Neural progenitor cell (in vitro differentiated cells): ENCODE measurements around the gene BTAF1. TPM values are rescaled to one million over a fixed set of nuclear protein-coding genes. Genes with fewer than 3 reads are reported as not detected.
A peak's percentile ranks its signal among the peaks of the same experiment; 100 is the strongest.

Source experiments
- DNase-seq: peaks from one replicate; pipeline ENCODE4 v3.0.0-alpha.2; 2016; ENCODE audit warnings: low spot score
- H2AFZ ChIP-seq: fragments of 200-600 bp; sonication (generic); replicated peaks from 2 replicates; pipeline ENCODE4 v1.6.1; 2016; ENCODE audit warnings: antibody characterized with exemption
- H3F3A ChIP-seq: fragments of 200-600 bp; sonication (generic); 2 replicates; pipeline ENCODE4 v1.6.1; 2016; ENCODE audit warnings: antibody characterized with exemption, low read depth
- H3K27ac ChIP-seq: fragments of 200-600 bp; sonication (generic); 2 replicates; pipeline ENCODE4 v1.5.1; 2016; ENCODE audit warnings: mild to moderate bottlenecking
- H3K27me3 ChIP-seq: fragments of 200-600 bp; sonication (generic); 2 replicates; pipeline ENCODE4 v1.6.1; 2016; ENCODE audit warnings: mild to moderate bottlenecking, moderate library complexity
- H3K36me3 ChIP-seq: fragments of 200-600 bp; sonication (generic); 2 replicates; pipeline ENCODE4 v1.5.1; 2016
- H3K4me1 ChIP-seq: fragments of 200-600 bp; sonication (generic); 2 replicates; pipeline ENCODE4 v1.6.1; 2016; ENCODE audit warnings: mixed run types
- H3K4me2 ChIP-seq: fragments of 200-600 bp; sonication (generic); 2 replicates; pipeline ENCODE4 v1.6.1; 2016
- H3K4me3 ChIP-seq: fragments of 200-600 bp; sonication (generic); 2 replicates; pipeline ENCODE4 v1.5.1; 2016
- H3K79me2 ChIP-seq: fragments of 200-600 bp; sonication (generic); 2 replicates; pipeline ENCODE4 v1.6.1; 2016; ENCODE audit warnings: low read depth
- H3K9ac ChIP-seq: fragments of 200-600 bp; sonication (generic); 2 replicates; pipeline ENCODE4 v1.6.1; 2016
- H3K9me3 ChIP-seq: fragments of 200-600 bp; sonication (generic); 2 replicates; pipeline ENCODE4 v1.5.1; 2016; ENCODE audit warnings: low read depth
- H4K20me1 ChIP-seq: fragments of 200-600 bp; sonication (generic); 2 replicates; pipeline ENCODE4 v1.6.1; 2016; ENCODE audit warnings: low read depth
- H3K27ac Mint-ChIP-seq: 3 replicates; pipeline ENCODE4 v1.8.0; 2021; ENCODE audit warnings: mixed read lengths
- H3K27me3 Mint-ChIP-seq: 2 replicates; pipeline ENCODE4 v1.8.0; 2022; ENCODE audit warnings: low read depth, mild to moderate bottlenecking, inconsistent platforms, moderate library complexity, mixed read lengths; ENCODE audit not compliant: insufficient read depth
- H3K36me3 Mint-ChIP-seq: 3 replicates; pipeline ENCODE4 v1.8.0; 2021; ENCODE audit warnings: mixed read lengths
- H3K4me1 Mint-ChIP-seq: 3 replicates; pipeline ENCODE4 v1.8.0; 2021; ENCODE audit warnings: mixed read lengths
- H3K4me3 Mint-ChIP-seq: 3 replicates; pipeline ENCODE4 v1.8.0; 2021; ENCODE audit warnings: mild to moderate bottlenecking, moderate library complexity, mixed read lengths
- H3K9me3 Mint-ChIP-seq: 3 replicates; pipeline ENCODE4 v1.8.0; 2020; ENCODE audit warnings: mixed read lengths
- EZH2 ChIP-seq: fragments of 200-600 bp; sonication (generic); IDR thresholded peaks from 2 replicates; pipeline ENCODE4 v1.6.1; 2017; ENCODE audit warnings: antibody characterized with exemption, mild to moderate bottlenecking, moderate library complexity
- EZH2phosphoT487 ChIP-seq: fragments of 200-600 bp; sonication (generic); IDR thresholded peaks from 2 replicates; pipeline ENCODE4 v1.6.1; 2017; ENCODE audit warnings: antibody characterized with exemption
- total RNA-seq: library from RNA; depleted of rRNA; stranded (reverse); fragments of >200 nt; gene quantifications from 2 replicates; pipeline ENCODE4 v1.2.3, GENCODE V29; 2015; ENCODE audit warnings: low replicate concordance
- TF ChIP-seq, protein P1 (sequence below): fragments of 200-600 bp; sonication (generic); IDR thresholded peaks from 2 replicates; pipeline ENCODE4 v1.5.1; 2017; ENCODE audit warnings: antibody characterized with exemption, mild to moderate bottlenecking

BTAF1 gene
- total RNA-seq, 1 donor from 2014 or later: 127 TPM

DNA sequence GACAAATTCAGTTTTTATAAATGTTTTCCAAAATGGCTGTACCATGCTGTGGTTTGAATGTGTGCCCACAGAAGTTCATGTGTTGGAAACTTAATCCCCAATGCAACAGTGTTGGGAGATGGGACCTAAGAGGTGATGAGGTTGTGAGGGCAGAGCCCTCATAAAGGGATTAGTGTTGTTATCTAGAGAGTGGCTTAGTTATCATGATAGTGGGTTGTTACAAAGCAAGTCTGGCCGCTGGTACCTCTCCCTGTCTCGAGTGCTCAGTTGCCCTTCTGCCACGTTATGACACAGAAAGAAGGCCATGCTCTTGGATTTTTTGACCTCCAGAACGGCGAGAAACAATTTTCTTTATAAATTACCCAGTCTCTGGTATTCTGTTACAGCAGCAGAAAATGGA is 119.0 kb downstream of the BTAF1 start:
- Histone ChIP-seq H2AFZ (no peak overlapping the region), H3K4me3 (no peak overlapping the region), H3K79me2 (no peaks in the 10 kb centered on the region), H3K9ac (no peak overlapping the region), H3K27me3 (peaks cover 22% of the 10 kb centered on the region), H4K20me1 (no peaks in the 10 kb centered on the region), H3K4me2 (peak overlapping the region; percentile 1), H3K36me3 (no peaks in the 10 kb centered on the region), H3K27ac (no peak overlapping the region), H3K9me3 (no peaks in the 10 kb centered on the region), H3K4me1 (peaks cover 14% of the 10 kb centered on the region), H3F3A (peaks cover 11% of the 10 kb centered on the region)
- no peak for TF ChIP-seq EZH2phosphoT487
- TF ChIP-seq EZH2: no peak
- TF ChIP-seq, protein P1, sequence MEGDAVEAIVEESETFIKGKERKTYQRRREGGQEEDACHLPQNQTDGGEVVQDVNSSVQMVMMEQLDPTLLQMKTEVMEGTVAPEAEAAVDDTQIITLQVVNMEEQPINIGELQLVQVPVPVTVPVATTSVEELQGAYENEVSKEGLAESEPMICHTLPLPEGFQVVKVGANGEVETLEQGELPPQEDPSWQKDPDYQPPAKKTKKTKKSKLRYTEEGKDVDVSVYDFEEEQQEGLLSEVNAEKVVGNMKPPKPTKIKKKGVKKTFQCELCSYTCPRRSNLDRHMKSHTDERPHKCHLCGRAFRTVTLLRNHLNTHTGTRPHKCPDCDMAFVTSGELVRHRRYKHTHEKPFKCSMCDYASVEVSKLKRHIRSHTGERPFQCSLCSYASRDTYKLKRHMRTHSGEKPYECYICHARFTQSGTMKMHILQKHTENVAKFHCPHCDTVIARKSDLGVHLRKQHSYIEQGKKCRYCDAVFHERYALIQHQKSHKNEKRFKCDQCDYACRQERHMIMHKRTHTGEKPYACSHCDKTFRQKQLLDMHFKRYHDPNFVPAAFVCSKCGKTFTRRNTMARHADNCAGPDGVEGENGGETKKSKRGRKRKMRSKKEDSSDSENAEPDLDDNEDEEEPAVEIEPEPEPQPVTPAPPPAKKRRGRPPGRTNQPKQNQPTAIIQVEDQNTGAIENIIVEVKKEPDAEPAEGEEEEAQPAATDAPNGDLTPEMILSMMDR: no peak
- Mint-ChIP-seq H3K4me3 (no peak overlapping the region), H3K36me3 (peaks cover 6% of the 10 kb centered on the region), H3K9me3 (no peaks in the 10 kb centered on the region), H3K27ac (no peak overlapping the region), H3K4me1 (peaks cover 3% of the 10 kb centered on the region), H3K27me3 (no peaks in the 10 kb centered on the region)
- peak; percentile 29 for DNase-seq

DNA sequence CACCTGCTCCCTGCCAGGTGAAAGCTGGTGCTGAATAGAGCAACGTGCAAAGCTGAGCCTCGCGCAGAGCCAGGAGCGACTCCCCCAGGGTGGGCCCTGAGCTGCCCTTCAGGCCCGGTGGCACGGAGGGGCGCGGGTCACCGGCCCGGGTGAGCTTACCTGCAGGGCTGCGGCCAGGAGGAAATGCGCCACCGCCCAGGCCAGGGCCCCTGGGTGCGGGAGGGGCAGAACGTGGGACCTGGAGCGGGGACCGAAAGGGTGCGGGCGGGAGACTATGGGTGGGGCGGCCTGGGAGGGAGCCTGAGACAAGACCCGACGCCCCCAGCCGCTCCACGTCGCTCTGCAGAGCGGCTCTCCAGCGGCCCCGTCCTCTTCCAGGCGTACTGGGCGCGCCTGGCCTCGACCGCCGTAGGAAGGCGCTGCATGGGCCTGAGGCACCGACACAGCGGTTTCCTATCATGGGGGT is 122.1 kb downstream of the BTAF1 start:
- Mint-ChIP-seq H3K27me3 (no peaks in the 10 kb centered on the region), H3K4me3 (no peak overlapping the region)
- peak overlapping the region; percentile 33 for H3K4me3 ChIP-seq

DNA sequence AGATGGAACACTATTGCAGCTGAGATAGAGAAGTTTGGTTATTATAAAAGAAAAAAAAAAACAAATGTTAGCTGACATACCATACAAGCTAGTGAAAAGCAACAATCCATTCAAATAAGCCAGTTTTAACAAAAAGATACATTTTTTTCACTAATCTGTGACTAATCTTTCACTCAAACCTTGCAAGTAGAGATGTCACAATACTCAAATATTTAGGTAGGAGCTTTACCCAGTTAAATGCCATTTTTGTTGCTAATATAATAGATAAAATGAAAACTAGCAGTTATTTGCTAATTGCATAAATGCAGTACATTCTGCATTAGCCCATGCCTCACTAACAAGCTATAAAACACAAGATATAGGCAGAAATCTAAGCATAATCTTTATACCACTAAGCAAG is 123.6 kb downstream of the BTAF1 start:
- Histone ChIP-seq H3K4me2 (no peak overlapping the region), H3K27ac (no peak overlapping the region), H3K4me1 (peaks cover 14% of the 10 kb centered on the region), H3K27me3 (peaks cover 22% of the 10 kb centered on the region), H3K36me3 (no peaks in the 10 kb centered on the region), H3K9ac (no peak overlapping the region), H3K79me2 (no peaks in the 10 kb centered on the region), H3K4me3 (no peak overlapping the region), H3F3A (peaks cover 11% of the 10 kb centered on the region), H4K20me1 (no peaks in the 10 kb centered on the region), H3K9me3 (no peaks in the 10 kb centered on the region), H2AFZ (no peak overlapping the region)
- Mint-ChIP-seq H3K27ac (no peak overlapping the region), H3K9me3 (no peaks in the 10 kb centered on the region), H3K4me3 (no peak overlapping the region), H3K27me3 (no peaks in the 10 kb centered on the region), H3K36me3 (peaks cover 1% of the 10 kb centered on the region), H3K4me1 (peaks cover 3% of the 10 kb centered on the region)
- no peak for DNase-seq
- TF ChIP-seq EZH2 (no peak), EZH2phosphoT487 (no peak)
- TF ChIP-seq, protein P1: no peak

More for the DNA sequence above, 122.1 kb downstream of the BTAF1 start:
- Histone ChIP-seq H3K9me3 (no peaks in the 10 kb centered on the region), H3K9ac (no peak overlapping the region), H3K4me1 (peaks cover 14% of the 10 kb centered on the region), H3F3A (peaks cover 11% of the 10 kb centered on the region), H3K36me3 (no peaks in the 10 kb centered on the region), H4K20me1 (no peaks in the 10 kb centered on the region), H3K27ac (no peak overlapping the region), H2AFZ (no peak overlapping the region), H3K27me3 (peaks cover 22% of the 10 kb centered on the region), H3K4me2 (peak overlapping the region; percentile 76), H3K79me2 (no peaks in the 10 kb centered on the region)
- Mint-ChIP-seq H3K4me1 (peaks cover 3% of the 10 kb centered on the region), H3K9me3 (no peaks in the 10 kb centered on the region), H3K27ac (no peak overlapping the region), H3K36me3 (peaks cover 1% of the 10 kb centered on the region)
- DNase-seq: peak; percentile 50
- TF ChIP-seq EZH2phosphoT487 (peak; percentile 44), EZH2 (peak; percentile 44)
- TF ChIP-seq, protein P1: no peak
